Fibroblast of lung (primary cell): ENCODE measurements around the gene ATRN. TPM values are rescaled to one million over a fixed set of nuclear protein-coding genes. Genes with fewer than 3 reads are reported as not detected.

Experiments
- DNase-seq, 2 donors: peaks; one replicate each; pipeline versions ENCODE4 v3.0.0 to v3.0.0-alpha.2; 2010; ENCODE audit warnings: low read depth in 2 of 2
- H2AFZ ChIP-seq: 2 replicates; pipeline ENCODE4 v1.5.1; 2012; ENCODE audit warnings: low read length, control low read depth, inconsistent platforms
- H3K27ac ChIP-seq: 2 replicates; pipeline ENCODE4 v1.5.1; 2011; ENCODE audit warnings: low read length, control low read depth; ENCODE audit not compliant: insufficient read depth
- H3K27me3 ChIP-seq: 2 replicates; pipeline ENCODE4 v1.5.1; 2011; ENCODE audit warnings: mild to moderate bottlenecking, low read length; ENCODE audit not compliant: control insufficient read depth, insufficient read depth
- H3K36me3 ChIP-seq: 2 replicates; pipeline ENCODE4 v1.5.1; 2011; ENCODE audit warnings: low read length; ENCODE audit not compliant: control insufficient read depth, insufficient read depth
- H3K4me1 ChIP-seq: 2 replicates; pipeline ENCODE4 v1.5.1; 2011; ENCODE audit warnings: low read length; ENCODE audit not compliant: control insufficient read depth, insufficient read depth; ENCODE audit errors: extremely low read depth
- H3K4me2 ChIP-seq: 2 replicates; pipeline ENCODE4 v1.5.1; 2011; ENCODE audit warnings: low read length, control low read depth; ENCODE audit not compliant: insufficient read depth; ENCODE audit errors: extremely low read depth
- H3K4me3 ChIP-seq, 4 experiments: fragments of 200-600 bp in 1 of 4; sonication (generic) in 1 of 4; replicated peaks in 1 of 4; 2 replicates each; pipeline ENCODE4 v1.5.1; 2011 to 2016; ENCODE audit warnings: low read length in 4 of 4, low read depth in 3 of 4, mild to moderate bottlenecking in 3 of 4, control low read depth in 2 of 4, inconsistent platforms in 1 of 4, mixed read lengths in 1 of 4; ENCODE audit not compliant: insufficient read depth in 1 of 4; ENCODE audit errors: control extremely low read depth in 1 of 4
- H3K79me2 ChIP-seq: 2 replicates; pipeline ENCODE4 v1.5.1; 2012; ENCODE audit warnings: mild to moderate bottlenecking, low read length, inconsistent platforms; ENCODE audit not compliant: control insufficient read depth, insufficient read depth
- H3K9ac ChIP-seq: 2 replicates; pipeline ENCODE4 v1.5.1; 2011; ENCODE audit warnings: mild to moderate bottlenecking, low read length, control low read depth; ENCODE audit not compliant: insufficient read depth
- H3K9me3 ChIP-seq: 2 replicates; pipeline ENCODE4 v1.5.1; 2012; ENCODE audit warnings: low read depth, low read length; ENCODE audit not compliant: control insufficient read depth, insufficient read depth
- H4K20me1 ChIP-seq: 2 replicates; pipeline ENCODE4 v1.5.1; 2011; ENCODE audit warnings: low read length; ENCODE audit not compliant: control insufficient read depth, insufficient read depth; ENCODE audit errors: extremely low read depth
- CTCF ChIP-seq, 2 donors: IDR thresholded peaks in 1 of 2; conservative IDR thresholded peaks in 1 of 2; 1 replicate in 1 of 2; 2 replicates in 1 of 2; pipeline ENCODE4 v1.5.1; 2011 to 2012; ENCODE audit warnings: low read length in 2 of 2, control low read depth in 1 of 2, inconsistent platforms in 1 of 2, low read depth in 1 of 2, mild to moderate bottlenecking in 1 of 2
- EZH2 ChIP-seq: IDR thresholded peaks from 2 replicates; pipeline ENCODE4 v1.5.1; 2012; ENCODE audit warnings: low read length, control low read depth, mild to moderate bottlenecking; ENCODE audit errors: missing control alignments
- polyA plus RNA-seq, 2 donors: library from polyadenylated mRNA; depleted of rRNA in 1 of 2; stranded (reverse) in 1 of 2; unstranded in 1 of 2; fragments of >200 nt; gene quantifications; 2 replicates each; pipeline ENCODE4 v1.2.1, GENCODE V29; 2011 to 2012; ENCODE audit warnings: missing spikeins in 1 of 2
- total RNA-seq: library from RNA; depleted of rRNA; stranded (reverse); fragments of >200 nt; gene quantifications from 2 replicates; pipeline ENCODE4 v1.2.1, GENCODE V29; 2014

Gene ATRN
- total and polyA plus RNA-seq, 2 donors (not counting 1 experiment from before 2014, with no cell fraction given): 30.6 to 48.8 TPM

- Histone ChIP-seq H3K4me1 (peaks cover 14% of the 10 kb centered on the region), H2AFZ (no peak overlapping the region), H3K9ac (no peak overlapping the region), H3K36me3 (no peaks in the 10 kb centered on the region), H3K9me3 (no peaks in the 10 kb centered on the region), H4K20me1 (no peaks in the 10 kb centered on the region), H3K4me3 (no peak overlapping the region), H3K27ac (no peak overlapping the region), H3K4me2 (no peak overlapping the region), H3K27me3 (no peaks in the 10 kb centered on the region), H3K79me2 (no peaks in the 10 kb centered on the region)
- TF ChIP-seq CTCF (conservative IDR thresholded peaks at IDR 0.05 in 1 of 2, IDR thresholded peaks at IDR 0.05 in 1 of 2; ENCODE audit: low read depth in 1 of 2, low read length in 2 of 2): no peak
- TF ChIP-seq EZH2: no peak
- no peak for DNase-seq
Measured at GRCh38 chr20:3690413-3690812, 219.6 kb downstream of the ATRN start.

- no peak for DNase-seq
- no peak overlapping the region for H3K27ac ChIP-seq
- no peak overlapping the region for H2AFZ ChIP-seq
- H3K9me3 ChIP-seq: no peaks in the 10 kb centered on the region
- H3K79me2 ChIP-seq: no peaks in the 10 kb centered on the region
- H3K4me3 ChIP-seq: no peak overlapping the region
- H4K20me1 ChIP-seq: no peaks in the 10 kb centered on the region
- H3K4me2 ChIP-seq: no peak overlapping the region
- H3K4me1 ChIP-seq: peaks cover 12% of the 10 kb centered on the region
- H3K9ac ChIP-seq: no peak overlapping the region
- no peaks in the 10 kb centered on the region for H3K36me3 ChIP-seq
- H3K27me3 ChIP-seq: no peaks in the 10 kb centered on the region
- TF ChIP-seq EZH2: no peak
- TF ChIP-seq CTCF (conservative IDR thresholded peaks at IDR 0.05 in 1 of 2, IDR thresholded peaks at IDR 0.05 in 1 of 2; ENCODE audit: low read depth in 1 of 2, low read length in 2 of 2): no peak
Measured at GRCh38 chr20:3691306-3691705, 220.5 kb downstream of the ATRN start.

GRCh38 chr20:3691897-3692296 is 221.1 kb downstream of the ATRN start:
- TF ChIP-seq EZH2 (no peak), CTCF (conservative IDR thresholded peaks at IDR 0.05 in 1 of 2, IDR thresholded peaks at IDR 0.05 in 1 of 2; ENCODE audit: low read depth in 1 of 2, low read length in 2 of 2) (no peak)
- Histone ChIP-seq H3K36me3 (no peaks in the 10 kb centered on the region), H3K4me3 (no peak overlapping the region), H3K9me3 (no peaks in the 10 kb centered on the region), H3K27me3 (no peaks in the 10 kb centered on the region), H3K4me2 (no peak overlapping the region), H3K4me1 (peaks cover 7% of the 10 kb centered on the region), H3K9ac (no peak overlapping the region), H2AFZ (no peak overlapping the region), H3K79me2 (no peaks in the 10 kb centered on the region), H4K20me1 (no peaks in the 10 kb centered on the region), H3K27ac (no peak overlapping the region)
- no peak for DNase-seq
